Activated T-cell treated with anti-CD3 and anti-CD28 coated beads for 24 hours (primary cell): ENCODE results near the gene PRKCZ.

ENCODE experiments used
- DNase-seq: peaks from one replicate; pipeline ENCODE4 v3.0.0-alpha.2; 2020; ENCODE audit warnings: low read depth

The PRKCZ gene

DNA sequence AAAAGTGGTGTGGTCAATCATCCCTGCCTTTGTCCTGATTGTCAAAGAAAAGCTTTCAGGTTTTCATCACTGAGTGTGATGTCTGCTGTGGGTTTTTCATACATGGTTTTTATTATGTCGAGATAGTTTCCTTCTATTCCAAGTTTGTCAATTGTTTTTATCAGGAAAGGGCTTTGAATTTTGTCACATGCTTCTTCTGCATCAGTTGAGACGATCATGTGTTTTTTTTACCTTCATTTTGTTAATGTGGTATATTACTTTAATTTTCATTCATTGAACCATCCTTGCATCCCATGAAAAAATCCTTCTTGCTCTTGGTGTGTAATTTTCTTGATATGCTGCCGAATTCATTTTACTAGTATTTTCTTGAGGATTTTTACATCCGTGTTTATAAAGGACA lies 15.5 kb downstream of the PRKCZ start:
- DNase-seq, result no peak

DNA sequence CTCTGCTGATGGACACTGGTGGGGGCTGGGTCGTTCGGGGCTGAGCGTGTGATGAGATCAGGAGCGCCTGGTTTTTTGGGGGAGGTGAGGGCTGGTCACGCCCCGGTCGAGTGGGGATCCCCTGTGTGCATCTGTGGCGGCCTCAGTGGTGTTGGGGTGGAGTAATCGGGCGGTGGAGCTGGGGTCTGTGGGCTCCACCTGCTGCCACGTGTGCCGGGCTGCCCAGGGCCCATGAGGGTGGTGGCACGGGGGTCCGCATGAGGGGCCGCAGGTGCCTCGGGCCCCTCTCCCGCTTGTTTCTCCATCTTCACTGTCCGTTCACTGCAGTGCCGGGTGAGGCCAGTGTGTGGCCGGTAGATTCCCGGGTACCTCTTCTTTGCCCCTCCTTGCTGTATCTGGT lies 17.2 kb downstream of the PRKCZ start:
- DNase-seq, result no peak

DNA sequence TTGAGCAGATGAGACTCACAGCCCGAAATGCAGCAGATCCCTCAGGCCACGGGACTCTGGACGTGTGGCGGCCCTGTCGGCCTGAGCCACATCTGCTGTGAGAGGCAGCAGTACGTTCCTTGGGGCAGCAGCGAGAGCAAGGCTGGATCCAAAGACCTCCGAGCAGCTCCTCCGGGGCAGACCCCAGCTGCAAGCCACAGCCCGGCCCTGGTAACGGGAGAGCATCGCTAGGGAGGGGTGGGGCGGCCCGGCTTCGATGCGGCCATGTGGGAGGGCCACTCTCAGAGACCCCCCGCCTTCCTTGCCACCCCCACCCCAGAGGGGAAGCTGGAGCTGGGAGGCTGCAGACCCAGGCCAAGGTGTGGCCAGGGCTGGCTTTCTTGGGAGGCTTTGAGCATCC lies 17.8 kb downstream of the PRKCZ start:
- DNase-seq, result no peak

- DNase-seq, result no peak
Measured at GRCh38 chr1:2068951-2069350, 18.7 kb downstream of the PRKCZ start.

GRCh38 chr1:2070016-2070415 lies 19.8 kb downstream of the PRKCZ start:
- no peak for DNase-seq

GRCh38 chr1:2070800-2071530 lies 20.8 kb downstream of the PRKCZ start:
- DNase-seq, result no peak

GRCh38 chr1:2072109-2072806 lies 22.0 kb downstream of the PRKCZ start:
- no peak for DNase-seq

- no peak for DNase-seq
Measured at GRCh38 chr1:2072891-2073290, 22.7 kb downstream of the PRKCZ start.

DNA sequence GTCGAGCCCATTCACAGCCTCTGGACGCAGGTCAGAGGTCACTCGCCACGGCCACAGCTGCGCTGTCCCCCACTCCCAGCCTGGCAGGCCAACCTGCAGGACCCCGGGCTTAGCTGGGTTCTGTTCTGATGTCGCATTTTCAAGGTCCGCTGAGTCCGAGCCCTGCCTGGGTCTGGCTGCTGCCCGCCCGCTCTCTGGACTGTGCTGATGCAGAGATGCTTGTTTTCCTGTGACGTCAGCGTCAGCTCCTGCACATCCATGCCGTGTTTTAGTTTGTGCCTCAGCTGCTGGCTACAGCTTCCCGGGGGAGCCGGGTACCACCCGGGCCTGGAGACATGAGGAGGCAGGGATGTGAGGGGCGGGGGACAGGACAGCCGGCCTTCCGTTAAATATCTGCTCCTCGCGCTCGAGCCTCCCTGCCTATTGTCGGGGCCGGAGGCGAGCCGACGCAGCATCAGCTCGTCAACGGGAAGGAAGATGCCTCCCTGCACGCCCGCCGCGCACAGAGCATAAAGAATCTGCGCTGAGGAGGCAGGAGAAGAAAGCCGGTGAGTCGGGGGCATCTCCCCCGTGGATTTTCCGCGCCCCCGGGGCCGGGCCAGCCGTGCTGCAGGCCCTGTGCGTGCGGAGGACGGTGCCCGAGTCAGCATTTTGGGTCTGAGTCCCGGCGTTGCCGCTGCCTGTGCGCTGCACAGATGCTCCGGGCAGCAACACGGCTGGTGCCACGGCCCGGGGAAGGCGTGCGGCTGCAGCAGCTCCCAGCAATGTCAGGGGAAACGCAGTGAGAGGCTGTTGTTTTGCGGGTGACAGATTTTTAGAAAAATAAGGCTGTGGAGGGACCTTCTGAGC lies 23.4 kb downstream of the PRKCZ start:
- DNase-seq, result no peak

GRCh38 chr1:2074396-2074795 lies 24.2 kb downstream of the PRKCZ start:
- no peak for DNase-seq

DNA sequence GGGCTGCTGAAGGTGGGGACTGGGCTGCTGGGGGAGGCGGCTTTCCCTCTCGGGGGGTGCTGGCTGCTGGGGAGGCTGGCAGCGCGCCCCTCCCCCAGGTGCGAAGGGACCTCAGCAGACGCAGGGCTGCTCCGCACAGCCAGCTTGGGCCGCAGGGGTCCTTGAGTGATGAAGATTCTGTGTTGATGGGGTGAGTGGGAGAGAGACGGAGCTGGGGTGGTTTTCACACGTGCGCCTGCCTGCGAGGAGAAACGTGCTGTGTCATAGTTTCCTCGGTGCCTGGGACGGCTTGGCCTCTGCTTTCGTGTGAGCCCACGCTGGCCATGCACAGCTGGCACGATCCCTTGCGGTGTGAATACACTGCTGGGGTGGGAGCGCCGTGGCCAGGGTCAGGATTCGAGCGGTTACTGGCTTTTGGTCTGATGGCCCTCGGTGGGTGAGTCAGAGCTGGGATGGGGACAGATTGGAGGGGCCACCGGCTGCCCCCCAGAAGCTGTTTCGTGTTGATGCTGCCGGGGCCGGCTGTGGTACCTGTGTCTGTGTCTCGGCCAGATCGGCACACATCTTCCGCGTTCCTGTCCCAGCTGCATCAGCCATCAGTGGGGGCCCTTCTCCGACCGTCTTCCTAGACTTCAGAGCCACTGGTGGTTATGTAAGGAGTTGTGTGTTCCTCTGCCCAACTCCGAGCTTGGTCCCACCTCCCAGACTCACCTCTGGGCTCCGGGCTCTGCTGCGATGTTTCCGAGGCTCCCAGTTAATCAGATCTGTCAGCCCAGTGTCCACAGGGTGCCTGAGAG lies 24.9 kb downstream of the PRKCZ start:
- no peak for DNase-seq

DNA sequence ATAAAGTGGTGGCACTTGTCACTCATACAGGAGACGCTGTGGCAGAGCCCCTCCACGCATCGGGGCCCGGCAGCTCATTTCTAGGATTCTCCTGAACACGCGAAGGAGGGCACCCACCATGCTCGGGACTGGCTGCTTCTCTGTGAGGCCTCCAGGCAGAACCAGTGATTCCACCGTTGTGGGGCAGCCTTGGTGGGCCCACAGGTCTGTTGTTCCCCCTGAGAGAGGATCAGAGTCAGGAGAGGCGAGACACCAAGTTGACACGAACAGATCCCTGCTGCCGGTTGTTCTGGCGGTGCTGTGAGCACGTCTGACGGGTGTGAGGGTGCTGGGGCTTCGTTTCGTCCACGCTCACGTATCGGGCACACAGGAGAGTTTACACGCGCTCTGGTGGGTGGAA lies 26.6 kb downstream of the PRKCZ start:
- DNase-seq, result no peak

- DNase-seq, result no peak
Measured at GRCh38 chr1:2078170-2078569, 28.0 kb downstream of the PRKCZ start.

DNA sequence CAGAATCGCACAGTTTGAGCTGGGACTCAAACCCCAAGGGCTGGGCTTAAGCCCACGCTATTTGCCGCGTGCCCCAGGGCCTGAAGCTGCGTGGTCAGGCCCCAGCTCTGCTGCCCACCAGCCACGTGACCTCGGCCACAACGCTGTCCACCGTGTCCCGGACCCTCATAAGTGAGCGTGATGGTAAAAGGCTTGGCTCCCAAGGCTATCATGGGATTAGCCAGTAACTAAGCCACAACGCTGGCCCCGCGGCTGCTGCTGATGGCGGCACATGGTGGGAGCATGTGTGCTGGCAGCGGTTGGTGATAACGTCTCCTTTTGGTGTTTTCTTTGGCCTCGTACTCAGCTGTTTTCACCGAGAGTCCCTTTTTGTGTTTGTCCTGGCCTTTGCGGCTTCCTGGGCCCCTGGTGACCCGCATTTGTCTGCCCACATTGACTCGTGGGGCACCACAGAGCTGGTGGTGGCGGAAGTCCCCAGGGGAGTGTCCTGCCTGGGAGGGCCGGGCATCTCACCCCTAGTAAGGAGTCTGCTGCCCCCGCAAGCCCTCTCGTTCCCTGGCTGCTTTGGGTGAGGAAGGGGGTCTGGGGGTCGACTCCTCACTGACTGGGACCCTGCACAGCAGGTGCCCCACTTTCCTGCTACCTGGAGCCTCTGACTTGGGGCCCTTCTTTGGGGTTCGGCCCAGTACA lies 29.3 kb downstream of the PRKCZ start:
- DNase-seq, result no peak

DNA sequence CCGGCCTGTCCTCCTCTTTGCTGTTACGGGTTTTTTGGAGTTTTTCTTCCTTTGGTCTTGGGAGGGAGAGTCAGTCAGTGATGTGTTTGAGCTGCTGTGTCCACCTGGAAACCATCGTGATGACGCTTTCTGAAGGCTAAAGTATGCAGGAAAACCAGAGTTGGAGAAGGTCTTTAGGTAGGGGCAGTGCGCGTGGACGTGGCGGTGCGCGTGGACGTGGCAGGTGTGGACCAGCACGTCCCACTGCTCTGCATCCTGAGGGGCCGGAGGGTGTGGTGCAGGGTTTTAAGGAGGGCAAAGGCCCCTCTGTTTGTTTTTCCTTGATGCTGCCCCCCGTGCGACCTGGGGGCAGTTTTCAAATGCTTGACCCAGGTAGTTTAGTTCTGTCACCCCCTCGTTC lies 29.9 kb downstream of the PRKCZ start:
- DNase-seq, result no peak

DNA sequence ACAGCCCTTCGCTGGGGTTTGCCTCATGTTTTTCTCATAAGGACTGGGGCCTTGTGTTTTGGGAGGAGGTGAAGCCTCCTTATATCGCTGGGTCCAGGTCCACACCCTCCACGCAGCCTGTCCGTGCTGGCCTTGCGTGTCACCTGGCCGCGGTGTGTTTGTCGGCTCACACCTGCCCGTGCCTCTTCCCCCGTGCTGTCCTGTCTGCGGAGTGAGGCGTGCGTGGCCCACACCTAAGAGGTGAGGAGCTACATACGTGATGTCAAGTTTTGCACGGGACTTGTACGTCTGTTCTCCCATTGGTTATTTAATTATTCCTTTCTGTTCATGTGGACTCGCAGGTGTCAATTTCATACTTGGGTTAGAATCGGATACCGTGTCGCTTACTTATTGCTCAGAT lies 30.7 kb downstream of the PRKCZ start:
- no peak for DNase-seq

GRCh38 chr1:2081326-2081885 lies 31.2 kb downstream of the PRKCZ start:
- DNase-seq, result no peak

DNA sequence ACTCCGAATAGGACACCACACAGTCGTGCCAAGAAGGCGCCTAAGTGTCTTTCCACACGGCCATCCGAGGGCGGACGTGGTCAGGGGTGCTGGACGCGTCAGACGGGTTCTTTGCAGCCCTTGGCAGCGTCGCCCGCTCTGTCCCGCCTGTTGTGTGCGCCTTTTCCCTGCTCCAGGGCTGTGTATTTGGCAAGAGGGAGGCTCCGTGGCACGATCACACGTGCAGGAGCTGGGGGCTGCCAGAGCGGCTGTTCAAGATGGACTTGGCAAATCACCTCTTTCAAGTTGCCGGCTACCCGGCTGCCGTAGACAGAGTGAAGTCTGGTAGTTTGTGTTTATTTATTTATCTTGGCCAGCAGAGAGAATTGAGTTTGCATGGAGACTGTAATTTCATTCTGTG lies 31.9 kb downstream of the PRKCZ start:
- DNase-seq, result no peak

DNA sequence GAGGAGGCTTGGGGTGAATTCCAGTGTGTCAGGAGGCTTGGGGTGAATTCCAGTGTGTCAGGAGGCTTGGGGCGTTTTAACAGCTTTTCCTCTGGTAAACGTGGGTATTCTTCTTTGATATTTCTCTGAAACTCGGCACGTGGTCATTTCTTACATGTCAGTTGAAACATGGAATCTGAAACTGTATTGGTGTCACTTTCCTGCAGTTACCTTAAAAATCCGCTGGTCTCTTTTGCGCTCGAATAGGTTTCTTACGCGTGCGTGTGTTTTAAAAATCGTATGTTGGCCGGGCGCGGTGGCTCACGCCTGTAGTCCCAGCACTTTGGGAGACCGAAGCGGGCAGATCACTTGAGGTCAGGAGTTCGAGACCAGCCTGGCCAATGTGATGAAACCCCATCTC lies 33.5 kb downstream of the PRKCZ start:
- no peak for DNase-seq

DNA sequence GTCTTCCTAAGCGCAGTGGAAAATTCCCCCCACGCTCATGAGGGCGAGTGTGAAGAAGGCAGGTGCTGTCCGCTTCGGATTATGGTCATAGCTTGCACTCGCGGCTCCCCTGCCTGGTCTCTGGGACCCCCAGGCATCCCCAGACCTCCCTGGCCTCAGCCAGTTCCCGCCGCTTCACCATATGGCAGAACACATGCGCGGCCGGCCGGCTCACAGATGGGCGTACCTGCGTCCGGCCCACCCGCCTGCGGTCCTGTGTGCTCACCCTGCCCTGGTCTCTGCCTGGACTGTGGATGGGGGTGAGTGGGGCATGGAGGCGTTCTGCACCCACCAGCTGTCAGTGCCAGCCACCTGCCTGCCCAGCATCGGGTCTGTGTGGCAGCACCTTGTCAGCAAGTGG lies 34.1 kb downstream of the PRKCZ start:
- no peak for DNase-seq

DNA sequence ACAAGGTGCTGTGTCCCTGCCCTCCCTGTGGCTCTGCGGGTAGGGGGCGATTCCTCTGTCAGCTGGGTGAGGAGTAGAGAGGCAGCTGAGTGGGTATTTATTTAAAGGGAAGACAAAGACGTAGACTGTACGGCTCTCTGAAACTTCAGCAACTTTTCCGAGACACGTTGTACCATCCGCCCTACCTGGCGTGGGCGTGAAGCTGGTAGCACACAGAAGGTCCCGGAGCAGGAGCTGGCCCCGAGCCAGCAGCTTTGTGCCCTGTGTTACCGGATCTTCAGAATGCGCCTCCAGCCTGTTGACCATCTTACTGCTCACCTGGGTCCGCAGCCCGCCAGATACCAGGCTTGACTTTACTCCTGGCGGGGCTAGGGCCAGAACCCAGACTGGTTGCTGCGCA lies 34.9 kb downstream of the PRKCZ start:
- DNase-seq, result no peak
